Uterus (tissue), 2 donors: Measurements from ENCODE around the gene ZNF236.

Experiments
- CTCF ChIP-seq, 4 experiments: fragments of 200-600 bp in 2 of 4; fragments of 450-650 bp in 2 of 4; sonication (generic) in 2 of 4; IDR thresholded peaks; one replicate each; pipeline ENCODE4 v1.5.1; 2016 to 2019; ENCODE audit warnings: antibody characterized with exemption in 4 of 4, mild to moderate bottlenecking in 2 of 4, moderate library complexity in 1 of 4
- POLR2A ChIP-seq, 2 donors: fragments of 450-650 bp; IDR thresholded peaks; one replicate each; pipeline ENCODE4 v1.6.1; 2016; ENCODE audit warnings: antibody characterized with exemption in 2 of 2, mild to moderate bottlenecking in 1 of 2, moderate library complexity in 1 of 2

- no peak for TF ChIP-seq CTCF (IDR thresholded peaks at IDR 0.05)
- TF ChIP-seq POLR2A (IDR thresholded peaks at IDR 0.05): no peak
Measured at GRCh38 chr18:77009675-77010074, 187.3 kb downstream of the ZNF236 start.
